GM12872 (cell line): ENCODE measurements around the gene SPATA13.

ENCODE experiments used
- CTCF ChIP-seq: IDR thresholded peaks from 3 replicates; pipeline ENCODE4 v1.5.1; 2011; ENCODE audit warnings: low read depth, mild to moderate bottlenecking, low read length, moderate library complexity; ENCODE audit not compliant: insufficient read depth

Gene SPATA13

GRCh38 chr13:24226762-24227161 lies 66.2 kb downstream of the SPATA13 start:
- TF ChIP-seq CTCF = no peak

GRCh38 chr13:24228852-24229458 lies 68.4 kb downstream of the SPATA13 start:
- TF ChIP-seq CTCF = peak; percentile 86

- no peak for TF ChIP-seq CTCF
These were observed 70.0 kb downstream of the SPATA13 start for GRCh38 chr13:24230428-24231072.

- TF ChIP-seq CTCF = no peak
These were observed 70.9 kb downstream of the SPATA13 start for GRCh38 chr13:24231377-24231776.

- no peak for TF ChIP-seq CTCF
These were observed 71.5 kb downstream of the SPATA13 start for GRCh38 chr13:24232037-24232436.

GRCh38 chr13:24232474-24232873 lies 72.0 kb downstream of the SPATA13 start:
- 0 out of 3 replicates have a peak, but pooled peaks have one; percentile 18 for TF ChIP-seq CTCF

GRCh38 chr13:24233351-24233901 lies 72.9 kb downstream of the SPATA13 start:
- no peak for TF ChIP-seq CTCF
